Neuron (in vitro differentiated cells): ENCODE measurements around the gene NANOS1.

Source experiments
- H2AFZ ChIP-seq: one replicate; pipeline ENCODE4 v1.6.1; 2013; ENCODE audit warnings: low read depth, mild to moderate bottlenecking, inconsistent platforms, low read length, moderate library complexity
- H3K27me3 ChIP-seq: one replicate; pipeline ENCODE4 v1.6.1; 2013; ENCODE audit warnings: low read length; ENCODE audit not compliant: insufficient read depth
- H3K36me3 ChIP-seq: one replicate; pipeline ENCODE4 v1.6.1; 2013; ENCODE audit warnings: low read length; ENCODE audit not compliant: insufficient read depth
- H3K4me1 ChIP-seq: one replicate; pipeline ENCODE4 v1.6.1; 2013; ENCODE audit warnings: low read length; ENCODE audit not compliant: insufficient read depth
- H3K4me3 ChIP-seq: 2 replicates; pipeline ENCODE4 v1.5.1; 2013; ENCODE audit warnings: mild to moderate bottlenecking, low read length, moderate library complexity
- H3K9me3 ChIP-seq: one replicate; pipeline ENCODE4 v1.6.1; 2013; ENCODE audit warnings: low read length

Gene NANOS1

DNA sequence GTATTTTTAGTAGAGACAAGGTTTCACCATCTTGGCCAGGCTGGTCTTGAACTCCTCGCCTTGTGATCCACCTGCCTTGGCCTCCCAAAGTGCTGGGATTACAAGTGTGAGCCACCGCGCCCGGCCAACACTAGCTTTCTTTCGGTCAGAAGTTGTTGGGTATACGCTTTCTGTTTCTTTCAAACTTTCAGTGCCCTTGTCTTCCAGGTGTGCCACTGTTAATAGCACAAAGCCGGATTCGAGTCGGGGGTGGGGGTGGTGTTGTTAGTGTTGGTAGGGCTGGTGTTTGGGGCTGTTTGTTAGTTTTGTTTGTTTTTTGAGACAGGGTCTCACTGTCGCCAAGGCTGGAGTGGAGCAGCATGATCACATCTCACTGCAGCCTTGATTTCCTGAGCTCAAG lies 33.8 kb upstream of the NANOS1 start:
- Histone ChIP-seq H3K4me1 (no peaks in the 10 kb centered on the region), H3K4me3 (no peak overlapping the region), H2AFZ (no peak overlapping the region), H3K27me3 (peaks cover 10% of the 10 kb centered on the region), H3K9me3 (no peaks in the 10 kb centered on the region), H3K36me3 (no peaks in the 10 kb centered on the region)

- peaks cover 13% of the 10 kb centered on the region for H3K27me3 ChIP-seq
- H2AFZ ChIP-seq, result no peak overlapping the region
- H3K9me3 ChIP-seq, result no peaks in the 10 kb centered on the region
- H3K4me3 ChIP-seq, result no peak overlapping the region
- H3K4me1 ChIP-seq, result no peaks in the 10 kb centered on the region
- no peaks in the 10 kb centered on the region for H3K36me3 ChIP-seq
Measured at GRCh38 chr10:118997379-118997778, 32.1 kb upstream of the NANOS1 start.

- Histone ChIP-seq H3K27me3 (peaks cover 13% of the 10 kb centered on the region), H3K4me1 (no peaks in the 10 kb centered on the region), H3K4me3 (no peak overlapping the region), H3K36me3 (no peaks in the 10 kb centered on the region), H3K9me3 (no peaks in the 10 kb centered on the region), H2AFZ (no peak overlapping the region)
Measured at GRCh38 chr10:118998183-118998582, 31.3 kb upstream of the NANOS1 start.

- no peaks in the 10 kb centered on the region for H3K36me3 ChIP-seq
- no peaks in the 10 kb centered on the region for H3K9me3 ChIP-seq
- peaks cover 14% of the 10 kb centered on the region for H3K27me3 ChIP-seq
- no peaks in the 10 kb centered on the region for H3K4me1 ChIP-seq
- H3K4me3 ChIP-seq, result no peak overlapping the region
- no peak overlapping the region for H2AFZ ChIP-seq
Measured at GRCh38 chr10:119001717-119002500, 27.6 kb upstream of the NANOS1 start.

- H3K4me3 ChIP-seq, result no peak overlapping the region
- no peaks in the 10 kb centered on the region for H3K4me1 ChIP-seq
- H3K9me3 ChIP-seq, result no peaks in the 10 kb centered on the region
- peaks cover 14% of the 10 kb centered on the region for H3K27me3 ChIP-seq
- H2AFZ ChIP-seq, result no peak overlapping the region
- no peaks in the 10 kb centered on the region for H3K36me3 ChIP-seq
Measured at GRCh38 chr10:119003572-119004289, 25.8 kb upstream of the NANOS1 start.

DNA sequence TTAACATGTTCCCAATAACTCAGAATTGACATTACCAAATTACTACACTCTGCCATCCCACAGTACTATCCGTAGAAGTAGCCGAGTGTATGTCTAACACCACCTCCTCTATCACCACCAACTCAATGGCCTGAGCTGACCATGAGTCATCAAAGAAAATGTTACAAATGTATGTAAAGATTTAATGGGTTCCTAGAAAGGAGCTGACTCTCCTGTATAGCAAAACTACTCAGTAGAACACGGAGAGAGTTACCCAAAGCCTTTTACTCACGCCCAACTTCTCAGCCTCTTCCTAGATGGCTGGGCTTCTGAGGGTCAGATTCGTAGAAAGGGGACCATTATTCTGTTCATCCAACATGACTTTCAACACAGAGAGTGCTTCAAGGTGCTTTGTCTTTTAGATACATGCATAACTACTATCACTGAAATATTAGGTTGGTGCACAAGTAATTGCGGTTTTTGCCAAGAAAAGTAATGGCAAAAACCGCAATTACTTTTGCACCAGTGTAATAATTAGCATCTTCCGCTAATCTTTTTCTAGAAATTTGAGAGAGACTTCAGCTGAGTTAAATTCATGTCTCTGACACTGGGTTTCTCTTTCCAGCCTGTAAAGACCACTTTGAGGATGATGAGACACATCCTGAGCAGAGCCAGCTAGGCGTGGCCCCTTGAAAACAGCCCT lies 24.0 kb upstream of the NANOS1 start:
- H3K36me3 ChIP-seq, result no peaks in the 10 kb centered on the region
- no peak overlapping the region for H2AFZ ChIP-seq
- H3K4me1 ChIP-seq, result no peaks in the 10 kb centered on the region
- no peaks in the 10 kb centered on the region for H3K9me3 ChIP-seq
- H3K4me3 ChIP-seq, result no peak overlapping the region
- peaks cover 10% of the 10 kb centered on the region for H3K27me3 ChIP-seq

DNA sequence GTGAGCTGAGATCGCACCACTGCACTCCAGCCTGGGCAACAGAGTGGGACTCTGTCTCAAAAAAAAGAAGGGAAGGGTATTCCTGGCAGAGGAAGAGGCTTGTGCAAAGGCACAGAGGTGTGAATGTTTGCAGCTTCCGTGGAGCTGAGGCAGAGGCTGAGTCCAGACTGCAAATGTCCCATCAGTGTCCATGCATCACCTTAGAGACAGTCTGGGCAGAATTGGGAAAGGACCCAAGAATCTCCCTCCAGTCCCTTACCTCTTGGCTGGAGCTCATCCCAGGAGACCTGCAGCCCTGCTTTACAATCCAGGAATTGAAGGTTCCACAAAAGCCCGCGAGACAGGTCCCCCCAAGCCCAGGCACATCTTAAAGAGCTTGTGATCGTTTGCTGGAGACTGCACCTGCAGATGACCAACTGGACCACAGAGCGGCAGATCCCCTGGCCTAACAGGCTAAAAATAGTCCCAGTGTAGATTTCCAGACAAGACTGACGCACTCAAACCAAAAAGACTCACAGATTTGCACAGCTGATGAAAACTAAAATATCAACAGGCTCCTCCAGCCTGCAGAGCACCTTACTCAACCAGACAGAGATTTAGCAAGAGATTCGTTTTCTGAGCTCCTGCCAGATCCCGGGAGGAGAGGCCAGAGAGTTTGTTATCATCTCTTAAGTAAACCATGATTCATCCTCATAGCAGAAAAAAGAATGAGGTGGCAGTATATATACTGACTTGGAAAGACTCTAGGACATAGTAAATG lies 22.9 kb upstream of the NANOS1 start:
- H3K9me3 ChIP-seq, result no peaks in the 10 kb centered on the region
- H3K27me3 ChIP-seq, result peaks cover 6% of the 10 kb centered on the region
- H2AFZ ChIP-seq, result no peak overlapping the region
- no peak overlapping the region for H3K4me3 ChIP-seq
- no peaks in the 10 kb centered on the region for H3K36me3 ChIP-seq
- H3K4me1 ChIP-seq, result no peaks in the 10 kb centered on the region

DNA sequence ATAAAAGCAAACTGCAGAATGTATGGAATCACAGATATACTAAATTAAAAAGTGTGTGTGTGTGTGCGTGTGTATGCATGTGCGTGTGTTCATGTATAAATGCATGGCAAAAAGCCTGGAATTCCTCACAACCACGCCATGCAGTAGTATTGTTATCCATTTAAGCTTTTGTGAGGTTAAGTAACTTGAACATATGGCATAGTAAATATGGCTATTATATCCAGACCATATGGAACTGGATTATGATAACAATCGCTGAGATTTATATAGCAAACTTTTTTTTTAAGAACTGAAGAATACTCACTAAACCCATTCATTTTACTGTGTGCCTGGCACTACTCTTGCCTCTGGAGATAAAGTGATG lies 22.3 kb upstream of the NANOS1 start:
- no peaks in the 10 kb centered on the region for H3K9me3 ChIP-seq
- H3K4me3 ChIP-seq, result no peak overlapping the region
- peaks cover 4% of the 10 kb centered on the region for H3K27me3 ChIP-seq
- H3K36me3 ChIP-seq, result no peaks in the 10 kb centered on the region
- no peak overlapping the region for H2AFZ ChIP-seq
- H3K4me1 ChIP-seq, result no peaks in the 10 kb centered on the region

GRCh38 chr10:119020627-119020946 lies 8.9 kb upstream of the NANOS1 start:
- H3K4me3 ChIP-seq, result no peak overlapping the region
- H3K9me3 ChIP-seq, result no peaks in the 10 kb centered on the region
- no peaks in the 10 kb centered on the region for H3K4me1 ChIP-seq

GRCh38 chr10:119022846-119023552 lies 6.5 kb upstream of the NANOS1 start:
- H3K9me3 ChIP-seq, result no peaks in the 10 kb centered on the region
- H3K4me3 ChIP-seq, result no peak overlapping the region
- H3K4me1 ChIP-seq, result no peaks in the 10 kb centered on the region
- peaks cover 17% of the 10 kb centered on the region for H3K27me3 ChIP-seq
- H3K36me3 ChIP-seq, result no peaks in the 10 kb centered on the region
- no peak overlapping the region for H2AFZ ChIP-seq

More at GRCh38 chr10:119020627-119020946, 8.9 kb upstream of the NANOS1 start:
- no peaks in the 10 kb centered on the region for H3K36me3 ChIP-seq
- no peak overlapping the region for H2AFZ ChIP-seq
- peaks cover 14% of the 10 kb centered on the region for H3K27me3 ChIP-seq

GRCh38 chr10:119023553-119023868 lies 6.0 kb upstream of the NANOS1 start:
- no peaks in the 10 kb centered on the region for H3K36me3 ChIP-seq
- H3K27me3 ChIP-seq, result peaks cover 17% of the 10 kb centered on the region
- no peak overlapping the region for H2AFZ ChIP-seq
- H3K4me3 ChIP-seq, result no peak overlapping the region
- no peaks in the 10 kb centered on the region for H3K9me3 ChIP-seq
- H3K4me1 ChIP-seq, result no peaks in the 10 kb centered on the region

DNA sequence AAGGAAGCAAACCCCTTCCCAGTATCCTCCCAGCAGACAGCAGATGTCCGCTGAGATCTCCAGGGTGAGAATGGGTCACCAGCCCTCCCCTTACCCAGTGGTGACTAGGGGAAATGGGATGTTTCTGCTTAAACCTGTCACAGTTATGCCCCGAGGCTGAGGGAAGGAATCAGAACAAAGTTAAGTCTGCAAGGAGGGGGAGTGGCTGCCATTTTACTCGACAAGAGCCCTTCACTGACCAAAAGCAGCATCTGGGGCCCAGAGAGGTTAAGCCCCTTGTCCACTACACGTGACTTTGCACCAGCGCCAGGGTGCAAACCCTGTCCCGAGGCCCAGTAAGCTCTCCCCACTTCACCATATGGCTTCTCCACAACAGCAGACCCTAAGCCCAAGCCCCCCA lies 4.6 kb upstream of the NANOS1 start:
- Histone ChIP-seq H3K27me3 (peaks cover 17% of the 10 kb centered on the region), H3K9me3 (no peaks in the 10 kb centered on the region), H3K4me3 (no peak overlapping the region), H3K36me3 (no peaks in the 10 kb centered on the region), H3K4me1 (no peaks in the 10 kb centered on the region), H2AFZ (no peak overlapping the region)
